GM12878 (cell line): ENCODE data around the gene FAM131B. TPM values are rescaled to one million over a fixed set of nuclear protein-coding genes. Genes with fewer than 3 reads are reported as not detected.

Source experiments
- ETV6 ChIP-seq, 2 experiments: fragments of 450-650 bp in 1 of 2; IDR thresholded peaks in 1 of 2; conservative IDR thresholded peaks in 1 of 2; 2 replicates each; pipeline ENCODE4 v1.6.1; 2014; ENCODE audit warnings: antibody characterized with exemption in 1 of 2, borderline replicate concordance in 1 of 2, low read depth in 1 of 2, mild to moderate bottlenecking in 1 of 2, moderate library complexity in 1 of 2
- GATAD2B ChIP-seq: fragments of 450-650 bp; conservative IDR thresholded peaks from 2 replicates; pipeline ENCODE4 v1.6.1; 2017; ENCODE audit warnings: low read depth, mild to moderate bottlenecking, moderate library complexity
- NRF1 ChIP-seq: conservative IDR thresholded peaks from 2 replicates; pipeline ENCODE4 v1.6.1; 2011; ENCODE audit warnings: mild to moderate bottlenecking, low read depth, low read length, improper control_type of control experiment
- PAX5 ChIP-seq: IDR thresholded peaks from 2 replicates; pipeline ENCODE4 v1.6.1; 2011; ENCODE audit warnings: low read depth, low read length, borderline replicate concordance
- POLR2A ChIP-seq: IDR thresholded peaks from 2 replicates; pipeline ENCODE4 v1.6.1; 2011; ENCODE audit warnings: low read depth, mild to moderate bottlenecking, low read length
- SIX5 ChIP-seq: IDR thresholded peaks from 2 replicates; pipeline ENCODE4 v1.6.1; 2011; ENCODE audit warnings: mild to moderate bottlenecking, low read depth, low read length, moderate library complexity; ENCODE audit not compliant: severe bottlenecking
- SRF ChIP-seq, 2 experiments: IDR thresholded peaks; 2 replicates each; pipeline ENCODE4 v1.6.1; 2011; ENCODE audit warnings: low read depth in 2 of 2, low read length in 2 of 2, mild to moderate bottlenecking in 1 of 2, moderate library complexity in 1 of 2
- polyA plus RNA-seq, 11 experiments: library from polyadenylated mRNA; depleted of rRNA in 4 of 11; unstranded in 6 of 11; stranded (reverse) in 5 of 11; fragments of >200 nt; fragmentation: Nextera tagmentation in 4 of 11; fragmentation: Illumina TruSeq in 1 of 11; extraction: Ambion mirVana in 4 of 11; extraction: Trizol in 1 of 11; gene quantifications; 1 replicate in 1 of 11; 2 replicates in 10 of 11; pipeline versions ENCODE4 v1.2.1 to v1.2.3, GENCODE V29; 2011 to 2016; ENCODE audit warnings: inconsistent platforms in 2 of 11, missing spikeins in 2 of 11, low read depth in 1 of 11
- total RNA-seq, 4 experiments: library from RNA; depleted of rRNA in 3 of 4; stranded (reverse); fragments of >200 nt in 3 of 4; fragmentation: Illumina TruSeq in 1 of 4; extraction: Trizol in 1 of 4; gene quantifications; 2 replicates each; pipeline versions ENCODE4 v1.2.1 to v1.2.3, GENCODE V29; 2013 to 2021
- TF ChIP-seq, protein P1 (sequence below): fragments of 450-650 bp; IDR thresholded peaks from 2 replicates; pipeline ENCODE4 v1.6.1; 2016; ENCODE audit warnings: mild to moderate bottlenecking, moderate library complexity, borderline replicate concordance

The FAM131B gene
- total and polyA plus RNA-seq, 10 of the 15 experiments (the other 5 are each of a cell fraction or from before 2014, with no cell fraction given): 0.03 to 0.05 TPM; not detected in 8

DNA sequence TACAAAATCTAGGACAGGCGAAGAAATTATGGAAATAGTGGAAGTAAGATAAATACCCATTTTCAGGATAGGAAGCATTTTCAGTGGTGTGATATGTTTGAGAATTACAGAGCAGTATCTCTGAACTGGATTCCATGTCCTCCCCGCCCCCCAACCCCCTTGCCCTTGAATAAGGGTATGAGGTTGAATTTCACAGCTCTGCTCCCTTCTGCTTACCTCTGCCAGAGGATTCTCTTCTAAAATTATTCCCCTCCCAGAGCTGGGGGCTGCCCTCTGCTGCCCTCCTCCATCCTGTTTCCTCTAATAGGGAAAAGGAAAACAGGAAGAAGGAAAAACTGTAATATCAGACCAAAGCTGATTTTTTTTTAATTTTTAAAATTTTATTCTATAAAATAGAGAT, 53.9 kb downstream of the FAM131B start (continued):
- TF ChIP-seq, protein P1, sequence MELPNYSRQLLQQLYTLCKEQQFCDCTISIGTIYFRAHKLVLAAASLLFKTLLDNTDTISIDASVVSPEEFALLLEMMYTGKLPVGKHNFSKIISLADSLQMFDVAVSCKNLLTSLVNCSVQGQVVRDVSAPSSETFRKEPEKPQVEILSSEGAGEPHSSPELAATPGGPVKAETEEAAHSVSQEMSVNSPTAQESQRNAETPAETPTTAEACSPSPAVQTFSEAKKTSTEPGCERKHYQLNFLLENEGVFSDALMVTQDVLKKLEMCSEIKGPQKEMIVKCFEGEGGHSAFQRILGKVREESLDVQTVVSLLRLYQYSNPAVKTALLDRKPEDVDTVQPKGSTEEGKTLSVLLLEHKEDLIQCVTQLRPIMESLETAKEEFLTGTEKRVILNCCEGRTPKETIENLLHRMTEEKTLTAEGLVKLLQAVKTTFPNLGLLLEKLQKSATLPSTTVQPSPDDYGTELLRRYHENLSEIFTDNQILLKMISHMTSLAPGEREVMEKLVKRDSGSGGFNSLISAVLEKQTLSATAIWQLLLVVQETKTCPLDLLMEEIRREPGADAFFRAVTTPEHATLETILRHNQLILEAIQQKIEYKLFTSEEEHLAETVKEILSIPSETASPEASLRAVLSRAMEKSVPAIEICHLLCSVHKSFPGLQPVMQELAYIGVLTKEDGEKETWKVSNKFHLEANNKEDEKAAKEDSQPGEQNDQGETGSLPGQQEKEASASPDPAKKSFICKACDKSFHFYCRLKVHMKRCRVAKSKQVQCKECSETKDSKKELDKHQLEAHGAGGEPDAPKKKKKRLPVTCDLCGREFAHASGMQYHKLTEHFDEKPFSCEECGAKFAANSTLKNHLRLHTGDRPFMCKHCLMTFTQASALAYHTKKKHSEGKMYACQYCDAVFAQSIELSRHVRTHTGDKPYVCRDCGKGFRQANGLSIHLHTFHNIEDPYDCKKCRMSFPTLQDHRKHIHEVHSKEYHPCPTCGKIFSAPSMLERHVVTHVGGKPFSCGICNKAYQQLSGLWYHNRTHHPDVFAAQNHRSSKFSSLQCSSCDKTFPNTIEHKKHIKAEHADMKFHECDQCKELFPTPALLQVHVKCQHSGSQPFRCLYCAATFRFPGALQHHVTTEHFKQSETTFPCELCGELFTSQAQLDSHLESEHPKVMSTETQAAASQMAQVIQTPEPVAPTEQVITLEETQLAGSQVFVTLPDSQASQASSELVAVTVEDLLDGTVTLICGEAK: no peak
- TF ChIP-seq ETV6 (conservative IDR thresholded peaks at IDR 0.05 in 1 of 2, IDR thresholded peaks at IDR 0.05 in 1 of 2; ENCODE audit: borderline replicate concordance in 1 of 2, low read depth in 1 of 2) (no peak), GATAD2B (no peak), POLR2A (no peak), SIX5 (no peak), SRF (IDR thresholded peaks at IDR 0.05; ENCODE audit: low read depth in 2 of 2, low read length in 2 of 2) (no peak), NRF1 (no peak), PAX5 (no peak)
- TF ChIP-seq, all 136 proteins: peak for 0
